Subcutaneous adipose tissue (tissue), 4 donors: Measurements from ENCODE around the gene AP4B1. TPM values are rescaled to one million over a fixed set of nuclear protein-coding genes. Genes with fewer than 3 reads are reported as not detected.

ENCODE experiments used
- total RNA-seq, 4 donors: library from RNA; depleted of rRNA; stranded (reverse); fragments of >200 nt; gene quantifications; one replicate each; pipeline ENCODE4 v1.1.0, GENCODE V29; 2016
- TF ChIP-seq, protein P1 (sequence below): fragments of 450-650 bp; IDR thresholded peaks from one replicate; pipeline ENCODE4 v1.5.1; 2016; ENCODE audit warnings: low read depth, mild to moderate bottlenecking, control low read depth, antibody characterized with exemption, moderate library complexity

The AP4B1 gene
- 10 to 100 TPM in 2 of 4 donors, 1 to 10 TPM in 2; 9.0 to 19.9 (median 13.1) TPM for total RNA-seq

DNA sequence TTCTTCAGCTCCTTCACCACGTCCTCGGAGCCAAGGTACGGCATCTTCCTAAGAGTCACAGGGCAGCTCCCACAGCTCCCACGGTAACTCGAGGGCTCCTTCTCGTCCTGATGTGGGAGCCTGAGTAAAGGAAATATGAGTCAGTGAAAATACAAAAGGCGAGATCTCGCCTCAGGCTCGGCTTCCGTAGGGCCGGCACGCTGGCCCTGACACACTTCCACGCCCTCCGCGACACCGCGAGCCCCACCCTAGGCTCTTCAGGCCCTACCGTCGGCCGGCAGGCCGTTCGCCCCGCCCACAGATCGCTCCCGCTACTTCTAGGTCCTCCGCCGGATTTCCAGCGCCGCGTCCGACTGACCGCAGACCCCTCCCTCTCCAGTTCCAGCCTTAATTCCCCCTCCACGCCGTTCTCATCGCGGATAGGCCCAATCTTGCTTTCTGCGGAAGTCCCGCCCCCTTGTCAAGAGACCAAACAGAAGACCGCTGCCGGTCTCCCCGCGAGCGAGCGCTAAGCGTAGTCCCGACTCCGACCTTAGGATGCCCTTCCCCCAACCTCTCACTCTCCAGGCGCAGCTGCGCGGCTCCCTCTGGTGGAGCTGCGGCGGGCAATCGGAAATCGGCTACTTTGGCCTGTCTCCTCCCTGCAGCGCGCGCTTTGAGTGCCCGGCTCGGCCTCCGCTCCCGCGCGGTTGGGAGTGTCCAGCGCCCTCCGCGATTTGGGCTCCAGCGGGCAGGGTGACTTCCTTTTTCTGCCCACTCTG, at the start of gene AP4B1, which contains the start of gene DCLRE1B:
Gene AP4B1, minus strand, starts transcription at position 126 of the 761 bp plus-strand sequence. Its CDS starts 82 bp downstream, at position 44.
Gene DCLRE1B, plus strand, starts transcription at position 653 of the 761 bp plus-strand sequence. CDS start 261 bp downstream, outside the sequence.
- TF ChIP-seq, protein P1, sequence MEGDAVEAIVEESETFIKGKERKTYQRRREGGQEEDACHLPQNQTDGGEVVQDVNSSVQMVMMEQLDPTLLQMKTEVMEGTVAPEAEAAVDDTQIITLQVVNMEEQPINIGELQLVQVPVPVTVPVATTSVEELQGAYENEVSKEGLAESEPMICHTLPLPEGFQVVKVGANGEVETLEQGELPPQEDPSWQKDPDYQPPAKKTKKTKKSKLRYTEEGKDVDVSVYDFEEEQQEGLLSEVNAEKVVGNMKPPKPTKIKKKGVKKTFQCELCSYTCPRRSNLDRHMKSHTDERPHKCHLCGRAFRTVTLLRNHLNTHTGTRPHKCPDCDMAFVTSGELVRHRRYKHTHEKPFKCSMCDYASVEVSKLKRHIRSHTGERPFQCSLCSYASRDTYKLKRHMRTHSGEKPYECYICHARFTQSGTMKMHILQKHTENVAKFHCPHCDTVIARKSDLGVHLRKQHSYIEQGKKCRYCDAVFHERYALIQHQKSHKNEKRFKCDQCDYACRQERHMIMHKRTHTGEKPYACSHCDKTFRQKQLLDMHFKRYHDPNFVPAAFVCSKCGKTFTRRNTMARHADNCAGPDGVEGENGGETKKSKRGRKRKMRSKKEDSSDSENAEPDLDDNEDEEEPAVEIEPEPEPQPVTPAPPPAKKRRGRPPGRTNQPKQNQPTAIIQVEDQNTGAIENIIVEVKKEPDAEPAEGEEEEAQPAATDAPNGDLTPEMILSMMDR: no peak

DNA sequence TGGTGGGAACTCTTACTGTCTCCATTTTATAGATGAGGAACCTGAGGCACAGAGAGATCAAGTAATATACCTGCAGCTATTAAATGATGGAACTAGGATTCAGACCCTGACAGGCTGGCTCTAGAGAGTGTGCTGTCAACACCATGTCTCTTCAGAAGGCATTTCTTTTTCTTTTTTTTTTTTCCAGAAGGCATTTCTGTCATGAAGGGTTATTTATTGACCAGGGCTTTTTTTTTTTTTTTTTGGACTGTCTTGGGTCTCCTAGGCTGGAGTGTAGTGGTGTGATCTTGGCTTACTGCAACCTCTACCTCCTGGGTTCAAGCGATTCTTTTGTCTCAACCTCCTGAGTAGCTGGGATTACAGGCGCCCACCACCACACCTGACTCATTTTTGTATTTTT, 47.1 kb upstream of the AP4B1 start:
- TF ChIP-seq, protein P1: no peak

DNA sequence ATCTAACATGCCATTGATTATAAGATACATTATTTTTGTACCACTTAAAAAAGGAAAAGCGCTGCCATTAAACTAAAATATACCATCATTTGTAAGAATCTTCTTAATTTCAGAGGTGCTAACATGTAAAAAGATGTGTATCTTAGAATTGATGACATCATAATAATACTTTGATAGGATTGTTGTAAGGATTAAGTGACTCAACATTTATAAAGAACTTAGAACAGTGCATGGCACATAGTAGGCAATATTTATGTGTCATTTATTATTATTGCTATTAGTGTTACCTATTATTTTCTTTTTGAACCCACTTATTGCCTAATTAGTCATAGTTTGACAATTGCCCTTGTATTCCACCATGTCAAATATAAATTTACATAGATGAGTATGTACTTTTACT, 46.3 kb upstream of the AP4B1 start:
- TF ChIP-seq, protein P1: no peak

DNA sequence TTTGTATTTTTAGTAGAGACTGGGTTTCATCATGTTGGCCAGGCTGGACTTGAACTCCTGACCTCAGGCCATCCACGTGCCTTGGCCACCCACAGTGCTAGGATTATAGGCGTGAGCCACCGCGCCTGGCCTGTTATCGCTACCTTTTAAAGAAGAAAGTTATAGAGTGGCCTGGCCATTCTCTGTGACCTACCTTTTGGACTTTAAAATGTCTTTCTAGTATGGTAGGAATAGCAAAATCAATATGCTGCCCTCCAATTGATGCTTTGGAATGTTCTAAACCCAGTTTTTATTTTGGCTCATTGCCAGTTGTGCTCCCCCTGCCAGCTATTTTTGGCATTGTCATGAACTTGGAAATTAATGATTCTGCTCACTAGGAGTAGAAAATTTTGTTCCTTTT, 44.4 kb upstream of the AP4B1 start:
- TF ChIP-seq, protein P1: no peak

DNA sequence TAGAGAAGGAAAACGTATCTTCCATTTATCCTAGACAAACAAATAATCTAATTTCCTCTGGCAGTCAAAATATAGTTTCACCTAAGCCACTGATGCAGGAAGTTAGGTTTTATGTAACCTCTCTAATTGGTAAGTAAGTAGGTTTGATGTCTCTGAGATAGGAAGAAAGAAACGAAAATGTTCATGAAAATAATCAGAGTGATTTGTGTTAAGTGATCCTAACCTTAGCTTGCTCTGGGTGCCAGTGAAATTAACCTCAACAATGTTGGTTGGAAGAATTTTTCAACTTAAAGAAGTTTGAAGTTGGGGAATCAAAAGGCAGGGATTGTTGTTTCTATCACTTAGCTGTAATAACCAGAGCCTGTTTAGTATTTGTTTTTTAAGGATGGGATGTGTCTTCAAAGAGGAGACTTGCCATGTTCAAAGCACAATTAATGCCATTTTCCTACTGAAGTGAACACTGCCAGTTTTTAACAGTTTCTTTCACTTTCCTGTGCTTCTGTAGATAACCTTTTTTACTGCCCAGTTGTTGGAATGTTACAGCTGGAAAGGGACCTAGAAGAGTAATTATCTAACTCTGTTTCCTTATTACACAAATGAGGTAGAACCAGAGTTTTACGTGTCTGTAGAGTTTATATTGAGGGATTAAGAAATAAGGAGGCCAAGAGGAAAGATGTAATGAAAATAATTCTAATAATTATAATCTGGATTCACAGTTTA, 42.9 kb upstream of the AP4B1 start:
- TF ChIP-seq, protein P1: no peak

DNA sequence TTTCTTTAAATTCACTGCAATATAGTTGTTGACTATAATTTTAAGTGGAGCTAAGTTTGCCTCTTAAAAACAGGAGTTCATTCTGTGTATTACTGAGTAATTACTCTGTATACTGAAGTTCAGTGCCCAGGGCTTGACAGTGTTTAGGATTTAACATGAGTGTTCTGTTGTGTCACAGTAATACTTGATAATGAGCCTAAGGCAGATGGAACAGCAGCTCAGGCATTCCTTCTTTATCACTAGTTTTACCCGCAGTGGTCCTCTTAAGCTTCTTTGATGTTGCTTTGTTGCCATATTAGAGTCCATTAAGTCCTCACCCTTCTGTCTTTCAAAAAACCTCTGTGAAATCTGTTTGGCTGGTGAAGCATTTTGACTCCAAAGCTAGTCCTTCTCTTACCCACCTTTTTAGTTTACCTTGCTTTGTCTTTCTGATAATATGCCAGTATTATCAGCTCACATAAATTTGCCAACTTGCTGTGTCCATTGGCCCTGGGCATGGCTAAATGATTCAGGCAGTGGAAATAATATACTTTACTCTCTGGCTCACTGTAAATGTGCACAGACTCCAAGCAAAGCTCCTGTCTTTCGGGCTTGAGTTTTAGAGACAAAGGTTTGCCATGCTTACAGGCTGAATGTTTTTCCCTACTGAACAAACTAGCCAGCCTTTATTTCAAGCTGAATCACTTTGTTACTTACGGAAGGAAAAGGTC, 42.2 kb upstream of the AP4B1 start:
- TF ChIP-seq, protein P1: no peak

DNA sequence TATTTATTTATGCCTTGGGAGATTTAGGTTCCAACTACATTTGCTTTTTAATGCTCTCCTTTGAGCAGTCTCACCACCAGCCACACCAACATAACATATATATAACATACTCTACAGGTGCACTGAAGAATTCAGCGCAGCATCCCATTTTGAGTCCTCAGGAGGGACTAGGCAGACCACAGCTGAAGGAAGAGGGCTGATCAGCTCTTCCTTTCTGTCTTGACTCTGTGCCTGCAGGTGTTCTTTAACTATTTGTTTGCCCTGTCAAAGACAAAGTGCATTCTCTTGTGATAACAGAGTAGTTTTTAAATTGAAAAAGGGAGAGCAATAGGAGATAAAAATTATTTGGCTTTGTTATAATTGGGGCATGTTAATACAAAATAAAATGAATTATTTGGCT, 41.5 kb upstream of the AP4B1 start:
- TF ChIP-seq, protein P1: no peak
